Smooth muscle cell (in vitro differentiated cells): ENCODE results near the gene PJA2. TPM values are rescaled to one million over a fixed set of nuclear protein-coding genes. Genes with fewer than 3 reads are reported as not detected.
"Not testable (repeated sequence)": the region's sequence is repeated elsewhere in the genome, so short reads cannot be mapped to it uniquely, and the experiment has no call there.

ENCODE experiments used
- DNase-seq: peaks from one replicate; lab custom pipeline; 2025; ENCODE audit not compliant: unreplicated experiment; lab: John Stamatoyannopoulos, UW
- H2AFZ ChIP-seq: fragments of 200-600 bp; sonication (generic); 2 replicates; pipeline ENCODE4 v1.6.0; 2016; ENCODE audit warnings: antibody characterized with exemption, low read depth, mild to moderate bottlenecking
- H3F3A ChIP-seq: fragments of 200-600 bp; sonication (generic); 2 replicates; pipeline ENCODE4 v1.6.0; 2017; ENCODE audit warnings: antibody characterized with exemption, low read depth
- H3K27ac ChIP-seq: fragments of 200-600 bp; sonication (generic); 2 replicates; pipeline ENCODE4 v1.5.1; 2016; ENCODE audit warnings: low read depth, mild to moderate bottlenecking
- H3K27me3 ChIP-seq: fragments of 200-600 bp; sonication (generic); 2 replicates; pipeline ENCODE4 v1.6.1; 2016; ENCODE audit warnings: low read depth, mild to moderate bottlenecking
- H3K36me3 ChIP-seq: fragments of 200-600 bp; sonication (generic); 2 replicates; pipeline ENCODE4 v1.5.1; 2016; ENCODE audit warnings: low read depth
- H3K4me1 ChIP-seq: fragments of 200-600 bp; sonication (generic); 2 replicates; pipeline ENCODE4 v1.5.1; 2016; ENCODE audit warnings: low read depth
- H3K4me2 ChIP-seq: fragments of 200-600 bp; sonication (generic); 2 replicates; pipeline ENCODE4 v1.6.0; 2016; ENCODE audit warnings: mild to moderate bottlenecking
- H3K4me3 ChIP-seq: fragments of 200-600 bp; sonication (generic); 2 replicates; pipeline ENCODE4 v1.5.1; 2016; ENCODE audit warnings: mild to moderate bottlenecking
- H3K79me2 ChIP-seq: fragments of 200-600 bp; sonication (generic); 2 replicates; pipeline ENCODE4 v1.6.0; 2016; ENCODE audit warnings: low read depth, mild to moderate bottlenecking
- H3K9ac ChIP-seq: fragments of 200-600 bp; sonication (generic); 2 replicates; pipeline ENCODE4 v1.6.0; 2016; ENCODE audit warnings: low read depth
- H3K9me3 ChIP-seq: fragments of 200-600 bp; sonication (generic); replicated peaks from 2 replicates; pipeline ENCODE4 v1.5.1; 2016; ENCODE audit warnings: low read depth
- H4K20me1 ChIP-seq: fragments of 200-600 bp; sonication (generic); 2 replicates; pipeline ENCODE4 v1.6.0; 2016; ENCODE audit warnings: low read depth
- WGBS: methylation state at CpG from one replicate; pipeline ENCODE4 v1.1.7; 2016; ENCODE audit warnings: low lambda C conversion rate; 5-methylcytosine and 5-hydroxymethylcytosine counted together
- polyA plus RNA-seq: library from polyadenylated mRNA; unstranded; fragments of >200 nt; fragmentation: Nextera tagmentation; extraction: Ambion mirVana; gene quantifications from 2 replicates; pipeline ENCODE4 v1.2.1, GENCODE V29; 2016
- total RNA-seq: library from RNA; depleted of rRNA; stranded (reverse); fragments of >200 nt; gene quantifications from 2 replicates; pipeline ENCODE4 v1.2.3, GENCODE V29; 2014
- TF ChIP-seq, protein P1 (sequence below): fragments of 200-600 bp; sonication (generic); IDR thresholded peaks from 2 replicates; pipeline ENCODE4 v1.5.1; 2017; ENCODE audit warnings: borderline replicate concordance, mild to moderate bottlenecking, antibody characterized with exemption; ENCODE audit not compliant: insufficient read depth, poor library complexity, severe bottlenecking

Gene PJA2
- total and polyA plus RNA-seq, 2 experiments from 2014 or later: 84.0 to 183 TPM

DNA sequence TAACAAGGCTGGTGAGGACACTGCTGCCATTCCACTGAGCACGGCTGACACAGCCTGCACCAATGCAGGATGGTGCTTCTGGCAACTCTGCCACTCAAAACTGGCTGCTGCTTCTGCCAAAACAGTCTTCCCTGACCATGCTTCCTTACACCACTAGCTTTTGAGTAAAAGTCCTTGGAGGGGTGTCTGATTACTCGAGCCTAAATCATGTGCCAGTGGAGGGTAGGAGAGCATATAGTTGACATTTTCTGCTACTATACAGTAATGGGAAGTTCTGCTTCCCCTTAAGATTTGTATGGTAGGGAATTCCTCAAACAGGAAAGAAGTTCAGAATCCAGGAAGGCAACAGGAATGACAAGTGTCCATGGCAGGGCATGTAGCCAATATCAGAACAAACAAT, 12.2 kb upstream of the PJA2 start:
- no peak overlapping the region for H3K27ac ChIP-seq
- no peak for DNase-seq
- no peak overlapping the region for H3K9ac ChIP-seq
- H3K36me3 ChIP-seq: no peaks in the 10 kb centered on the region
- no peaks in the 10 kb centered on the region for H4K20me1 ChIP-seq
- no peaks in the 10 kb centered on the region for H3F3A ChIP-seq
- H3K4me2 ChIP-seq: no peak overlapping the region
- no peak overlapping the region for H2AFZ ChIP-seq
- H3K4me3 ChIP-seq: no peak overlapping the region
- WGBS: 79% methylated on average over 2 of the region's 2 CpGs
- H3K27me3 ChIP-seq: no peaks in the 10 kb centered on the region
- no peaks in the 10 kb centered on the region for H3K4me1 ChIP-seq
- H3K9me3 ChIP-seq: no peaks in the 10 kb centered on the region
- TF ChIP-seq, protein P1, sequence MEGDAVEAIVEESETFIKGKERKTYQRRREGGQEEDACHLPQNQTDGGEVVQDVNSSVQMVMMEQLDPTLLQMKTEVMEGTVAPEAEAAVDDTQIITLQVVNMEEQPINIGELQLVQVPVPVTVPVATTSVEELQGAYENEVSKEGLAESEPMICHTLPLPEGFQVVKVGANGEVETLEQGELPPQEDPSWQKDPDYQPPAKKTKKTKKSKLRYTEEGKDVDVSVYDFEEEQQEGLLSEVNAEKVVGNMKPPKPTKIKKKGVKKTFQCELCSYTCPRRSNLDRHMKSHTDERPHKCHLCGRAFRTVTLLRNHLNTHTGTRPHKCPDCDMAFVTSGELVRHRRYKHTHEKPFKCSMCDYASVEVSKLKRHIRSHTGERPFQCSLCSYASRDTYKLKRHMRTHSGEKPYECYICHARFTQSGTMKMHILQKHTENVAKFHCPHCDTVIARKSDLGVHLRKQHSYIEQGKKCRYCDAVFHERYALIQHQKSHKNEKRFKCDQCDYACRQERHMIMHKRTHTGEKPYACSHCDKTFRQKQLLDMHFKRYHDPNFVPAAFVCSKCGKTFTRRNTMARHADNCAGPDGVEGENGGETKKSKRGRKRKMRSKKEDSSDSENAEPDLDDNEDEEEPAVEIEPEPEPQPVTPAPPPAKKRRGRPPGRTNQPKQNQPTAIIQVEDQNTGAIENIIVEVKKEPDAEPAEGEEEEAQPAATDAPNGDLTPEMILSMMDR: no peak
- H3K79me2 ChIP-seq: no peaks in the 10 kb centered on the region

DNA sequence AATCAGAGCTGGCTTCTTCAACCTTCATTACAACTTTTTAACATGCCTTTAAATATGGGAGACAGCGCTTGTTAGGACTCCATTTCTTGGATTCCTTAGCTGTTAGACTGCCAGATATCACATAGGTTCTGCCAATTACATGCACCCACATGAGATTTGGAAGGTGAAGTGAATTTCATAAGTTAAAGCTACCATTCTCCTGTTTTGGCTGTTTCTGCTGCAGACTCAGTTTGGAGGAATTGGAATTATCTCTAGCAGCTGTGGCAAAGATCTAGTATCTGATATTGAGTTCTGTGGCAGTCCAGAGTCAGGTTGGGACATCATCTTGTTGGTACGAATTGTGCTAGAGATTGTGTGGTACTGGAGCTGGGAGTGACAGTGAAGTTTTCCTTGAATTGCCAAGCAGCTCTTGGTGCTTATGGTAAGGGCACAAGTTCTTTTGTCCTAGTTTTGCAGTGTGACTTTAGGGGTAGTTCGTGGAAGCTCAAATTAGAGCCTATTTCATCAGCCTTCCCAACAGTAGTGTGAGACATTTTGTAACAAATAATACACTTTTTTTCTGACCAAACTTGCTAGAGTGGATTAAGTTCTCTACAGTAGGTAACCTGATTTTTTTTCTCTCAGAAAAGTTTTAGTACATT, 9.1 kb upstream of the PJA2 start:
- Histone ChIP-seq H3K9me3 (no peaks in the 10 kb centered on the region), H3K9ac (no peak overlapping the region), H3K4me2 (no peak overlapping the region), H4K20me1 (no peaks in the 10 kb centered on the region), H3K36me3 (no peaks in the 10 kb centered on the region), H2AFZ (no peak overlapping the region), H3K79me2 (no peaks in the 10 kb centered on the region), H3K27me3 (no peaks in the 10 kb centered on the region), H3K4me3 (no peak overlapping the region), H3F3A (no peaks in the 10 kb centered on the region), H3K4me1 (no peaks in the 10 kb centered on the region), H3K27ac (no peak overlapping the region)
- 87% methylated on average over 3 of the region's 3 CpGs for WGBS
- TF ChIP-seq, protein P1: no peak
- DNase-seq: no peak

DNA sequence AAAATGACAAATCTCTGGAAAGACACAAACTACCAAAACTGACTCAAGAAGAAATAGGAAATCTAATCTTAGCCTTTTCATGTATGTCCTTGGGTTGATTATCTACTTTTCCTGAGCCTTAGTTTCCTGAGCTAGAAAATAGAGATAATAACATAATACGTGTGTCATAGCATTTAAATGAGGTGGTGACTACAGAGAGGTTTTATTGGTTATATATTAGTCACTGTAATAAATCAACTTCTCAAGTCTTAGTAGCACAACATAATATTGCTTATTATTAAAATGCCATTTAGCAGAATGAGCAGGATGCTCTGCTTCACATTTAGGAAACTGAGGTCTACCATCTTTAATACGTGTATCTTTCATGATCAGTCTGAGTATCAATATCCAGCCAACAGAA, 7.1 kb upstream of the PJA2 start:
- DNase-seq: no peak
- H3K4me3 ChIP-seq: no peak overlapping the region
- H3K36me3 ChIP-seq: no peaks in the 10 kb centered on the region
- peak overlapping the region; percentile 43 for H3K27ac ChIP-seq
- H3K9me3 ChIP-seq: no peaks in the 10 kb centered on the region
- H3F3A ChIP-seq: no peaks in the 10 kb centered on the region
- H3K9ac ChIP-seq: no peak overlapping the region
- WGBS: 67% methylated on average over 2 of the region's 2 CpGs
- H3K27me3 ChIP-seq: no peaks in the 10 kb centered on the region
- TF ChIP-seq, protein P1: no peak
- no peaks in the 10 kb centered on the region for H4K20me1 ChIP-seq
- H3K79me2 ChIP-seq: no peaks in the 10 kb centered on the region
- H3K4me1 ChIP-seq: peaks cover 13% of the 10 kb centered on the region
- no peak overlapping the region for H2AFZ ChIP-seq
- no peak overlapping the region for H3K4me2 ChIP-seq

DNA sequence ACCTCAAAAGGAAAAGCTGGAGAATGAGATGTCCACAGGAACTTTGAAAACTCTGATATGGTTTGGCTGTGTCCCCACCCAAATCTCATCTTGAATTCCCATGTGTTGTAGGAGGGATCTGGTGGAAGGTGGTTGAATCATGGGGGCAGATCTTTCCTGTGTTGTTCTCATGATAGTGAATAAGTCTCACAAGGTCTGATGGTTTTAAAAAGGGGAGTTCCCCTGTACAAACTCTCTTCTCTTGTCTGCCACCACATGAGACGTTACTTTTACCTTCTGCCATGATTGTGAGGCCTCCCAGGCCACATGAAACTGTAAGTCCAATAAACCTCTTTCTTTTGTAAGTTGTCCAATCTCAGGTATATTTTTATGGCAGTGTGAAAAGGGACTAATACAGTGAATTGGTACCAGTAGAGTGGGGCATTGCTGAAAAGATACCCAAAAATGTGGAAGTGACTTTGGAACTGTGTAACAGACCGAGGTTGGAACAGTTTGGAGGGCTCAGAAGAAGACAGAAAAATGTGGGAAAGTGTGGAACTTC, 4.2 kb upstream of the PJA2 start:
- H3F3A ChIP-seq, H3K79me2 ChIP-seq, H2AFZ ChIP-seq, H3K9ac ChIP-seq, H3K36me3 ChIP-seq, H4K20me1 ChIP-seq, H3K4me2 ChIP-seq, H3K27me3 ChIP-seq, H3K9me3 ChIP-seq, H3K4me3 ChIP-seq, DNase-seq: not testable (repeated sequence)
- 98% methylated on average over 2 of the region's 2 CpGs for WGBS
- peaks cover 22% of the 10 kb centered on the region for H3K4me1 ChIP-seq
- H3K27ac ChIP-seq: peak overlapping the region; percentile 97
